ENCODE results near the gene HLA-E. TPM values are rescaled to one million over a fixed set of nuclear protein-coding genes. Genes with fewer than 3 reads are reported as not detected.
"Not testable (repeated sequence)": the region's sequence is repeated elsewhere in the genome, so short reads cannot be mapped to it uniquely, and the experiment has no call there.

HLA-E gene
- total and polyA plus RNA-seq, 4 donors, result 502 to 1,209 (median 614) TPM

- Histone ChIP-seq H3K4me1 (ENCODE audit: control insufficient read depth in 5 of 5, insufficient read depth in 5 of 5, low read length in 5 of 5) (peaks cover 0 to 4% (median 0%) of the 10 kb centered on the region in 5 donors), H3K27ac (ENCODE audit: low read depth in 1 of 2, low read length in 1 of 2) (peak overlapping the region in 1 of 2 donors; percentile 50), H3K36me3 (ENCODE audit: control insufficient read depth in 4 of 4, insufficient read depth in 4 of 4, low read length in 4 of 4) (no peaks in the 10 kb centered on the region), H3K27me3 (ENCODE audit: control insufficient read depth in 3 of 3, insufficient read depth in 3 of 3, low read length in 2 of 3) (no peaks in the 10 kb centered on the region), H3K9ac (ENCODE audit: insufficient read depth in 1 of 2, low read length in 2 of 2) (no peak overlapping the region), H3K4me3 (no peak overlapping the region), H3K9me3 (ENCODE audit: control insufficient read depth in 4 of 4, insufficient read depth in 3 of 4, low read length in 3 of 4) (no peaks in the 10 kb centered on the region)
- no peak for ATAC-seq (ENCODE audit: insufficient read depth, low FRiP score)
- TF ChIP-seq CTCF (IDR thresholded peaks at IDR 0.05; ENCODE audit: control extremely low read depth, extremely low read depth), result no peak
- 89 to 94% methylated on average over 6 of the region's 6 CpGs for WGBS, 2 donors
- DNase-seq, result no peak
These were observed 31.2 kb downstream of the HLA-E start for GRCh38 chr6:30520522-30520921.

GRCh38 chr6:30521082-30521481 lies 31.8 kb downstream of the HLA-E start:
- not testable (repeated sequence) for H3K27me3 ChIP-seq (ENCODE audit: control insufficient read depth in 3 of 3, insufficient read depth in 3 of 3, low read length in 2 of 3); H3K4me3 ChIP-seq; H3K9me3 ChIP-seq (ENCODE audit: control insufficient read depth in 4 of 4, insufficient read depth in 3 of 4, low read length in 3 of 4); ATAC-seq (ENCODE audit: insufficient read depth, low FRiP score); H3K4me1 ChIP-seq (ENCODE audit: control insufficient read depth in 5 of 5, insufficient read depth in 5 of 5, low read length in 5 of 5); H3K36me3 ChIP-seq (ENCODE audit: control insufficient read depth in 4 of 4, insufficient read depth in 4 of 4, low read length in 4 of 4); H3K9ac ChIP-seq (ENCODE audit: insufficient read depth in 1 of 2, low read length in 2 of 2); DNase-seq
- 47 to 77% methylated on average over 7 of the region's 7 CpGs for WGBS, 2 donors
- peak overlapping the region in 1 of 2 donors; percentile 55 for H3K27ac ChIP-seq (ENCODE audit: low read depth in 1 of 2, low read length in 1 of 2)

- DNase-seq; H3K4me3 ChIP-seq; ATAC-seq (ENCODE audit: insufficient read depth, low FRiP score); H3K27ac ChIP-seq (ENCODE audit: low read depth in 1 of 2, low read length in 1 of 2); H3K9ac ChIP-seq (ENCODE audit: insufficient read depth in 1 of 2, low read length in 2 of 2); H3K9me3 ChIP-seq (ENCODE audit: control insufficient read depth in 4 of 4, insufficient read depth in 3 of 4, low read length in 3 of 4); H3K36me3 ChIP-seq (ENCODE audit: control insufficient read depth in 4 of 4, insufficient read depth in 4 of 4, low read length in 4 of 4); H3K27me3 ChIP-seq (ENCODE audit: control insufficient read depth in 3 of 3, insufficient read depth in 3 of 3, low read length in 2 of 3); H3K4me1 ChIP-seq (ENCODE audit: control insufficient read depth in 5 of 5, insufficient read depth in 5 of 5, low read length in 5 of 5): not testable (repeated sequence)
- WGBS, 2 donors, result 82 to 86% methylated on average over 5 of the region's 5 CpGs
These were observed 32.6 kb downstream of the HLA-E start for GRCh38 chr6:30521952-30522351.

- not testable (repeated sequence) for H3K27me3 ChIP-seq (ENCODE audit: control insufficient read depth in 3 of 3, insufficient read depth in 3 of 3, low read length in 2 of 3); DNase-seq; ATAC-seq (ENCODE audit: insufficient read depth, low FRiP score); H3K4me3 ChIP-seq; H3K9me3 ChIP-seq (ENCODE audit: control insufficient read depth in 4 of 4, insufficient read depth in 3 of 4, low read length in 3 of 4); H3K4me1 ChIP-seq (ENCODE audit: control insufficient read depth in 5 of 5, insufficient read depth in 5 of 5, low read length in 5 of 5); H3K27ac ChIP-seq (ENCODE audit: low read depth in 1 of 2, low read length in 1 of 2); H3K9ac ChIP-seq (ENCODE audit: insufficient read depth in 1 of 2, low read length in 2 of 2); H3K36me3 ChIP-seq (ENCODE audit: control insufficient read depth in 4 of 4, insufficient read depth in 4 of 4, low read length in 4 of 4)
- WGBS, 2 donors, result 97 to 98% methylated on average over 3 of the region's 3 CpGs
These were observed 37.1 kb downstream of the HLA-E start for GRCh38 chr6:30526444-30526843.

GRCh38 chr6:30529349-30529875 lies 40.1 kb downstream of the HLA-E start:
- 71 to 79% methylated on average over 17 of the region's 17 CpGs for WGBS, 2 donors
- not testable (repeated sequence) for DNase-seq; H3K4me1 ChIP-seq (ENCODE audit: control insufficient read depth in 5 of 5, insufficient read depth in 5 of 5, low read length in 5 of 5); H3K36me3 ChIP-seq (ENCODE audit: control insufficient read depth in 4 of 4, insufficient read depth in 4 of 4, low read length in 4 of 4); H3K4me3 ChIP-seq; H3K9ac ChIP-seq (ENCODE audit: insufficient read depth in 1 of 2, low read length in 2 of 2); ATAC-seq (ENCODE audit: insufficient read depth, low FRiP score); H3K9me3 ChIP-seq (ENCODE audit: control insufficient read depth in 4 of 4, insufficient read depth in 3 of 4, low read length in 3 of 4); H3K27me3 ChIP-seq (ENCODE audit: control insufficient read depth in 3 of 3, insufficient read depth in 3 of 3, low read length in 2 of 3)
- H3K27ac ChIP-seq (ENCODE audit: low read depth in 1 of 2, low read length in 1 of 2), result peak overlapping the region in 1 of 2 donors; percentile 20

Measured in lung (tissue), 12 donors.